ENCODE data around the gene PLXNB2.

PLXNB2 gene

GRCh38 chr22:50342651-50343540, 35.5 kb upstream of the PLXNB2 start, which contains the start of gene PPP6R2:
Gene PPP6R2 (plus strand): TSS chr22:50343327. CDS start chr22:50393909, 50,582 bp downstream.
- H3K4me1 ChIP-seq (ENCODE audit: low read length) = no peaks in the 10 kb centered on the region; the same call in 1 of the 2 replicates
- H3K9me3 ChIP-seq (ENCODE audit: insufficient read depth, low read length) = no peaks in the 10 kb centered on the region
- no peak for TF ChIP-seq EZH2phosphoT487 (IDR thresholded peaks at IDR 0.05; ENCODE audit: low read depth)
- peak within 1 kb of the TSS; percentile 81 for H3K4me3 ChIP-seq (ENCODE audit: low read length)
- H3K27me3 ChIP-seq (ENCODE audit: low read depth, low read length) = no peaks in the 10 kb centered on the region
- H3K4me2 ChIP-seq (ENCODE audit: low read length) = peak within 1 kb of the TSS; percentile 90
- peak within 1 kb of the TSS; percentile 84 for H3K9ac ChIP-seq (ENCODE audit: low read length)
- H3K36me3 ChIP-seq (replicated peaks; ENCODE audit: low read depth, low read length) = no peaks in the 10 kb centered on the region
- H2AFZ ChIP-seq (ENCODE audit: low read depth, low read length) = peak within 1 kb of the TSS; percentile 58
- peaks cover 19% of the 10 kb centered on the region for H3K79me2 ChIP-seq (ENCODE audit: low read length)
- peak within 1 kb of the TSS; percentile 66 for H3K27ac ChIP-seq (ENCODE audit: low read length)
- H4K20me1 ChIP-seq (ENCODE audit: insufficient read depth, low read length) = peaks cover 4% of the 10 kb centered on the region; the same call in 1 of the 2 replicates

DNA sequence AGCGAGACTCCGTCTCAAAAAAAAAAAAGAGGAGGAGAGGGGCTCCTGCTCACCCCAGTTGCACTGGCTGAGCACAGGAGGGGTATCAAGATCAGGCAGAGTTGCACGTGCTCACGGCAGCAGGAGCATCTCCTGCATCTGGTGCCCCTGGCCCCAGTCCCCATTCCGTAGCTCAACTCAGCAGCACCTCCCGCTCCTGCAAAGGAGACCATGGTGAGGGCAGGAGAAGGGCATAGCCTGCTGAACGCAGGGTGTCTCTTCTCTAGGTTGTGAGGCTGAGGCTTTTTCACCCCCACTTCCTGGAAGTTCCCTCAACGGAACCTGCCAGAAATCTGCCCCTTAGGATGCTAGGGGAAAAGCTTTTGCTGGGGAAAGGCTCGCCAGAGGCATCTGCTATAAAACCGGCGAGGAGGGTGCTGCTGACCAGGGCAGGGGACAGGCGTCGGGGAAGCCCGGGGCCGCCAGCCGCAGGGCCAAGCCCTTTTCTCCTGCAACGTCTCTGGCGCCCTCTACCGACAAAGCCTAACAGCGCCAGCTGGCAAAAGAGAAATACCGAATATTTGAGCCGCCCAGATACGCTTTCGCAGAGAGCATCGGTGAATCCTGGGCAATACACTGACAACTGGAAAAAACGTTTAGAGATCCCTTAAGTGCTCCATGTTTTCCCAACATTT, 34.7 kb upstream of the PLXNB2 start:
- H4K20me1 ChIP-seq (ENCODE audit: insufficient read depth, low read length) = peaks cover under 1% of the 10 kb centered on the region; the same call in 1 of the 2 replicates
- H3K27ac ChIP-seq (ENCODE audit: low read length) = peak overlapping the region; percentile 66
- TF ChIP-seq, protein P1, sequence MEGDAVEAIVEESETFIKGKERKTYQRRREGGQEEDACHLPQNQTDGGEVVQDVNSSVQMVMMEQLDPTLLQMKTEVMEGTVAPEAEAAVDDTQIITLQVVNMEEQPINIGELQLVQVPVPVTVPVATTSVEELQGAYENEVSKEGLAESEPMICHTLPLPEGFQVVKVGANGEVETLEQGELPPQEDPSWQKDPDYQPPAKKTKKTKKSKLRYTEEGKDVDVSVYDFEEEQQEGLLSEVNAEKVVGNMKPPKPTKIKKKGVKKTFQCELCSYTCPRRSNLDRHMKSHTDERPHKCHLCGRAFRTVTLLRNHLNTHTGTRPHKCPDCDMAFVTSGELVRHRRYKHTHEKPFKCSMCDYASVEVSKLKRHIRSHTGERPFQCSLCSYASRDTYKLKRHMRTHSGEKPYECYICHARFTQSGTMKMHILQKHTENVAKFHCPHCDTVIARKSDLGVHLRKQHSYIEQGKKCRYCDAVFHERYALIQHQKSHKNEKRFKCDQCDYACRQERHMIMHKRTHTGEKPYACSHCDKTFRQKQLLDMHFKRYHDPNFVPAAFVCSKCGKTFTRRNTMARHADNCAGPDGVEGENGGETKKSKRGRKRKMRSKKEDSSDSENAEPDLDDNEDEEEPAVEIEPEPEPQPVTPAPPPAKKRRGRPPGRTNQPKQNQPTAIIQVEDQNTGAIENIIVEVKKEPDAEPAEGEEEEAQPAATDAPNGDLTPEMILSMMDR (IDR thresholded peaks at IDR 0.05; ENCODE audit: low read depth, low read length) = peak; percentile 75
- no peak for TF ChIP-seq EZH2phosphoT487 (IDR thresholded peaks at IDR 0.05; ENCODE audit: low read depth)

GRCh38 chr22:50339945-50340879, 32.8 kb upstream of the PLXNB2 start:
- Histone ChIP-seq H3K36me3 (replicated peaks; ENCODE audit: low read depth, low read length) (no peaks in the 10 kb centered on the region), H3K4me3 (ENCODE audit: low read length) (no peak overlapping the region), H3K9ac (ENCODE audit: low read length) (no peak overlapping the region), H3K4me1 (ENCODE audit: low read length) (no peaks in the 10 kb centered on the region; the same call in 1 of the 2 replicates), H3K9me3 (ENCODE audit: insufficient read depth, low read length) (no peaks in the 10 kb centered on the region), H3K79me2 (ENCODE audit: low read length) (peaks cover 4% of the 10 kb centered on the region; the same call in 1 of the 2 replicates), H4K20me1 (ENCODE audit: insufficient read depth, low read length) (no peaks in the 10 kb centered on the region), H3K27me3 (ENCODE audit: low read depth, low read length) (no peaks in the 10 kb centered on the region), H3K27ac (ENCODE audit: low read length) (no peak overlapping the region), H3K4me2 (ENCODE audit: low read length) (no peak overlapping the region), H2AFZ (ENCODE audit: low read depth, low read length) (no peak overlapping the region)
- TF ChIP-seq, protein P1 (IDR thresholded peaks at IDR 0.05; ENCODE audit: low read depth, low read length) = no peak
- no peak for TF ChIP-seq EZH2phosphoT487 (IDR thresholded peaks at IDR 0.05; ENCODE audit: low read depth)

More for the DNA sequence above, 34.7 kb upstream of the PLXNB2 start:
- Histone ChIP-seq H3K9ac (ENCODE audit: low read length) (peak overlapping the region; percentile 78), H3K9me3 (ENCODE audit: insufficient read depth, low read length) (no peaks in the 10 kb centered on the region), H3K4me3 (ENCODE audit: low read length) (peak overlapping the region; percentile 81), H3K4me1 (ENCODE audit: low read length) (no peaks in the 10 kb centered on the region; the same call in 1 of the 2 replicates), H3K79me2 (ENCODE audit: low read length) (peaks cover 11% of the 10 kb centered on the region), H3K27me3 (ENCODE audit: low read depth, low read length) (no peaks in the 10 kb centered on the region), H3K4me2 (ENCODE audit: low read length) (peak overlapping the region; percentile 90), H3K36me3 (replicated peaks; ENCODE audit: low read depth, low read length) (no peaks in the 10 kb centered on the region), H2AFZ (ENCODE audit: low read depth, low read length) (peak overlapping the region; percentile 58)

DNA sequence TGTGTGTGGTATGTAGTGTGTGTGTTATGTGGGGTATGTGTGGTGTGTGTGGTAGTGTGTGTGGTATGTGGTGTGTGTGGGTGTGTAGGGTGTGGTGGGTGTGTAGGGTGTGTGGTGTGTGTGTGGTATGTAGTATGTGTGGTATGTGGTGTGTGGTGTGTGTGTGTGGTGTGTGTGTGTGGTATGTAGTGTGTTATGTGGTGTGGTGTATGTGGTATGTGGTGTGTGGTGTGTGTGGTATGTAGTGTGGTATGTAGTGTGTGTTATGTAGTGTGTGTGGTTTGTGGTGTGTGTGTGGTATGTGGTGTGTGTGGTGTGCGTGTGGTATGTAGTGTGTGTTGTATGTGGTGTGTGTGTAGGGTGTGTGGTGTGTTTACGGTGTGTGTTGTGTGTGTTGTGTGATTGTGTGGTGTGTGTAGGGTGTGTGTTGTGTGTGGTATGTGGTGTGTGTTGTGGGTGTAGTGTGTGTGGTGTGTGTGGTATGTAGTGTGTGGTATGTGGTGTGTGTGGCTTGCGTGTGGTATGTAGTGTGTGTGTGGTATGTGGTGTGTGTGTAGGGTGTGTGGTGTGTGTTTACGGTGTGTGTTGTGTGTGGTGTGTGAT, 31.5 kb upstream of the PLXNB2 start:
- TF ChIP-seq, protein P1 (IDR thresholded peaks at IDR 0.05; ENCODE audit: low read depth, low read length) = no peak
- no peak for TF ChIP-seq EZH2phosphoT487 (IDR thresholded peaks at IDR 0.05; ENCODE audit: low read depth)
- Histone ChIP-seq H3K4me2 (ENCODE audit: low read length) (no peak overlapping the region), H3K27ac (ENCODE audit: low read length) (no peak overlapping the region), H3K79me2 (ENCODE audit: low read length) (peaks cover 4% of the 10 kb centered on the region; the same call in 1 of the 2 replicates), H3K4me3 (ENCODE audit: low read length) (no peak overlapping the region), H3K4me1 (ENCODE audit: low read length) (no peaks in the 10 kb centered on the region; the same call in 1 of the 2 replicates), H3K9me3 (ENCODE audit: insufficient read depth, low read length) (no peaks in the 10 kb centered on the region), H3K27me3 (ENCODE audit: low read depth, low read length) (no peaks in the 10 kb centered on the region), H3K9ac (ENCODE audit: low read length) (no peak overlapping the region), H3K36me3 (replicated peaks; ENCODE audit: low read depth, low read length) (no peaks in the 10 kb centered on the region), H4K20me1 (ENCODE audit: insufficient read depth, low read length) (no peaks in the 10 kb centered on the region), H2AFZ (ENCODE audit: low read depth, low read length) (no peak overlapping the region)

All from OCI-LY3 (cell line).